Osteoblast (primary cell): ENCODE results near the gene DNAJC27. TPM values are rescaled to one million over a fixed set of nuclear protein-coding genes. Genes with fewer than 3 reads are reported as not detected.
"Not testable (repeated sequence)": the region's sequence is repeated elsewhere in the genome, so short reads cannot be mapped to it uniquely, and the experiment has no call there.

ENCODE experiments used
- DNase-seq: peaks from one replicate; pipeline ENCODE4 v3.0.0; 2011; ENCODE audit warnings: low spot score, mixed read lengths; ENCODE audit not compliant: insufficient read length; ENCODE audit errors: missing footprints
- H2AFZ ChIP-seq: 2 replicates; pipeline ENCODE4 v1.6.0; 2011; ENCODE audit warnings: mild to moderate bottlenecking, low read length
- H3K27ac ChIP-seq: 2 replicates; pipeline ENCODE4 v1.5.1; 2011; ENCODE audit warnings: mild to moderate bottlenecking, low read depth, low read length, moderate library complexity
- H3K27me3 ChIP-seq: 2 replicates; pipeline ENCODE4 v1.6.0; 2012; ENCODE audit warnings: mild to moderate bottlenecking, control low read depth, inconsistent platforms, low read length, moderate library complexity; ENCODE audit not compliant: insufficient read depth
- H3K36me3 ChIP-seq: 2 replicates; pipeline ENCODE4 v1.5.1; 2011; ENCODE audit warnings: mild to moderate bottlenecking, low read length, control low read depth, moderate library complexity; ENCODE audit not compliant: insufficient read depth
- H3K4me1 ChIP-seq: 2 replicates; pipeline ENCODE4 v1.5.1; 2011; ENCODE audit warnings: mild to moderate bottlenecking, low read length, control low read depth, moderate library complexity; ENCODE audit not compliant: insufficient read depth
- H3K4me2 ChIP-seq: 2 replicates; pipeline ENCODE4 v1.6.0; 2011; ENCODE audit warnings: mild to moderate bottlenecking, low read length; ENCODE audit not compliant: insufficient read depth
- H3K4me3 ChIP-seq: fragments of 200-600 bp; sonication (generic); 3 replicates; pipeline ENCODE4 v1.5.1; 2012; ENCODE audit warnings: mild to moderate bottlenecking, low read length, inconsistent platforms; ENCODE audit not compliant: insufficient read depth
- H3K79me2 ChIP-seq: 2 replicates; pipeline ENCODE4 v1.6.0; 2012; ENCODE audit warnings: mild to moderate bottlenecking, low read length, control low read depth, inconsistent platforms; ENCODE audit not compliant: insufficient read depth
- H3K9me3 ChIP-seq: 2 replicates; pipeline ENCODE4 v1.5.1; 2011; ENCODE audit warnings: low read depth, low read length, control low read depth
- H4K20me1 ChIP-seq: 2 replicates; pipeline ENCODE4 v1.6.0; 2012; ENCODE audit warnings: mild to moderate bottlenecking, low read length, control low read depth; ENCODE audit not compliant: insufficient read depth
- total RNA-seq: library from RNA; depleted of rRNA; stranded (reverse); fragments of >200 nt; gene quantifications from 2 replicates; pipeline ENCODE4 v1.2.3, GENCODE V29; 2012
- TF ChIP-seq, protein P1 (sequence below): IDR thresholded peaks from 2 replicates; pipeline ENCODE4 v1.5.1; 2011; ENCODE audit warnings: mild to moderate bottlenecking, low read depth, low read length, moderate library complexity; ENCODE audit errors: extremely low read depth

Gene DNAJC27
- total RNA-seq: 7.7 and 8.7 TPM in 2 replicates

- Histone ChIP-seq H3K4me3 (peak within 1 kb of the TSS; percentile 93), H3K9me3 (no peaks in the 10 kb centered on the region), H3K79me2 (peaks cover 33% of the 10 kb centered on the region), H3K27me3 (no peaks in the 10 kb centered on the region), H2AFZ (peak within 1 kb of the TSS; percentile 95), H3K27ac (peak within 1 kb of the TSS; percentile 98), H3K4me2 (peak within 1 kb of the TSS; percentile 92), H3K36me3 (peaks cover 2% of the 10 kb centered on the region), H3K4me1 (peaks cover 5% of the 10 kb centered on the region), H4K20me1 (no peaks in the 10 kb centered on the region)
- TF ChIP-seq, protein P1, sequence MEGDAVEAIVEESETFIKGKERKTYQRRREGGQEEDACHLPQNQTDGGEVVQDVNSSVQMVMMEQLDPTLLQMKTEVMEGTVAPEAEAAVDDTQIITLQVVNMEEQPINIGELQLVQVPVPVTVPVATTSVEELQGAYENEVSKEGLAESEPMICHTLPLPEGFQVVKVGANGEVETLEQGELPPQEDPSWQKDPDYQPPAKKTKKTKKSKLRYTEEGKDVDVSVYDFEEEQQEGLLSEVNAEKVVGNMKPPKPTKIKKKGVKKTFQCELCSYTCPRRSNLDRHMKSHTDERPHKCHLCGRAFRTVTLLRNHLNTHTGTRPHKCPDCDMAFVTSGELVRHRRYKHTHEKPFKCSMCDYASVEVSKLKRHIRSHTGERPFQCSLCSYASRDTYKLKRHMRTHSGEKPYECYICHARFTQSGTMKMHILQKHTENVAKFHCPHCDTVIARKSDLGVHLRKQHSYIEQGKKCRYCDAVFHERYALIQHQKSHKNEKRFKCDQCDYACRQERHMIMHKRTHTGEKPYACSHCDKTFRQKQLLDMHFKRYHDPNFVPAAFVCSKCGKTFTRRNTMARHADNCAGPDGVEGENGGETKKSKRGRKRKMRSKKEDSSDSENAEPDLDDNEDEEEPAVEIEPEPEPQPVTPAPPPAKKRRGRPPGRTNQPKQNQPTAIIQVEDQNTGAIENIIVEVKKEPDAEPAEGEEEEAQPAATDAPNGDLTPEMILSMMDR: no peak
- peak; percentile 99 for DNase-seq
These were observed at the start of gene DNAJC27 for GRCh38 chr2:24971536-24972314. DNAJC27 (minus strand) TSS chr2:24971955; CDS start chr2:24971904, 51 bp downstream.

GRCh38 chr2:25018681-25019080, 46.9 kb upstream of the DNAJC27 start:
- H3K27ac ChIP-seq: no peak overlapping the region
- TF ChIP-seq, protein P1: no peak

GRCh38 chr2:25014631-25015030, 42.9 kb upstream of the DNAJC27 start:
- no peaks in the 10 kb centered on the region for H3K36me3 ChIP-seq
- TF ChIP-seq, protein P1: no peak
- H3K79me2 ChIP-seq: no peaks in the 10 kb centered on the region
- no peaks in the 10 kb centered on the region for H4K20me1 ChIP-seq
- no peaks in the 10 kb centered on the region for H3K27me3 ChIP-seq
- H3K4me3 ChIP-seq: no peak overlapping the region
- H3K4me1 ChIP-seq: no peaks in the 10 kb centered on the region
- no peak for DNase-seq
- H2AFZ ChIP-seq: no peak overlapping the region
- no peaks in the 10 kb centered on the region for H3K9me3 ChIP-seq
- no peak overlapping the region for H3K4me2 ChIP-seq
- no peak overlapping the region for H3K27ac ChIP-seq

More at GRCh38 chr2:25018681-25019080, 46.9 kb upstream of the DNAJC27 start:
- no peak overlapping the region for H3K4me2 ChIP-seq
- no peaks in the 10 kb centered on the region for H3K36me3 ChIP-seq
- no peak overlapping the region for H2AFZ ChIP-seq
- no peak for DNase-seq
- H3K4me1 ChIP-seq: no peaks in the 10 kb centered on the region
- peaks cover 10% of the 10 kb centered on the region for H3K27me3 ChIP-seq
- H4K20me1 ChIP-seq: no peaks in the 10 kb centered on the region
- no peaks in the 10 kb centered on the region for H3K9me3 ChIP-seq
- H3K4me3 ChIP-seq: no peak overlapping the region
- no peaks in the 10 kb centered on the region for H3K79me2 ChIP-seq

- H3K4me1 ChIP-seq, H3K79me2 ChIP-seq, H3K4me3 ChIP-seq, H3K4me2 ChIP-seq, H3K27me3 ChIP-seq, H3K9me3 ChIP-seq, DNase-seq, H2AFZ ChIP-seq, H3K36me3 ChIP-seq, H4K20me1 ChIP-seq, H3K27ac ChIP-seq: not testable (repeated sequence)
These were observed 39.6 kb upstream of the DNAJC27 start for GRCh38 chr2:25011342-25011741.
